CD14-positive monocyte (primary cell): Measurements from ENCODE around the gene ADRB1. TPM values are rescaled to one million over a fixed set of nuclear protein-coding genes. Genes with fewer than 3 reads are reported as not detected.

Experiments used
- DNase-seq, 3 donors: peaks; one replicate each; pipeline ENCODE4 v3.0.0-alpha.2; 2011 to 2022
- H2AFZ ChIP-seq: 2 replicates; pipeline ENCODE4 v1.6.0; 2012; ENCODE audit warnings: mild to moderate bottlenecking, low read depth, low read length, inconsistent platforms; ENCODE audit not compliant: insufficient read depth, poor library complexity, severe bottlenecking
- H3K27ac ChIP-seq, 2 donors: 1 replicate in 1 of 2; 2 replicates in 1 of 2; pipeline ENCODE4 v1.5.1; 2012 to 2013; ENCODE audit warnings: low read length in 2 of 2, control low read depth in 1 of 2, inconsistent platforms in 1 of 2, low read depth in 1 of 2, mild to moderate bottlenecking in 1 of 2
- H3K27me3 ChIP-seq, 2 donors: one replicate each; pipeline versions ENCODE4 v1.6.0 to v1.6.1; 2011 to 2013; ENCODE audit warnings: low read length in 2 of 2; ENCODE audit not compliant: control insufficient read depth in 2 of 2, insufficient read depth in 2 of 2
- H3K36me3 ChIP-seq, 2 donors: replicated peaks in 1 of 2; 1 replicate in 1 of 2; 2 replicates in 1 of 2; pipeline versions ENCODE4 v1.5.1 to v1.6.1; 2012 to 2013; ENCODE audit warnings: low read length in 2 of 2, control low read depth in 1 of 2, inconsistent platforms in 1 of 2, mild to moderate bottlenecking in 1 of 2; ENCODE audit not compliant: insufficient read depth in 2 of 2, control insufficient read depth in 1 of 2
- H3K4me1 ChIP-seq, 2 donors: 1 replicate in 1 of 2; 2 replicates in 1 of 2; pipeline versions ENCODE4 v1.5.1 to v1.6.1; 2012 to 2013; ENCODE audit warnings: low read length in 2 of 2, control low read depth in 1 of 2, inconsistent platforms in 1 of 2, mild to moderate bottlenecking in 1 of 2, moderate library complexity in 1 of 2; ENCODE audit not compliant: insufficient read depth in 2 of 2, control insufficient read depth in 1 of 2
- H3K4me2 ChIP-seq: replicated peaks from 2 replicates; pipeline ENCODE3; 2012; ENCODE audit warnings: low read length, moderate library complexity, mild to moderate bottlenecking; ENCODE audit not compliant: poor library complexity, severe bottlenecking; ENCODE audit errors: extremely low read depth
- H3K4me3 ChIP-seq, 3 experiments: fragments of 200-600 bp in 1 of 3; sonication (generic) in 1 of 3; replicated peaks in 1 of 3; 1 replicate in 2 of 3; 2 replicates in 1 of 3; pipeline ENCODE4 v1.5.1; 2011 to 2013; ENCODE audit warnings: low read length in 3 of 3, mild to moderate bottlenecking in 3 of 3, control low read depth in 2 of 3, low read depth in 2 of 3, inconsistent platforms in 1 of 3, moderate library complexity in 1 of 3
- H3K79me2 ChIP-seq: 2 replicates; pipeline ENCODE4 v1.6.0; 2012; ENCODE audit warnings: mild to moderate bottlenecking, control low read depth, inconsistent platforms, low read length, moderate library complexity; ENCODE audit not compliant: insufficient read depth
- H3K9ac ChIP-seq: 2 replicates; pipeline ENCODE4 v1.6.0; 2017; ENCODE audit warnings: low read length, mild to moderate bottlenecking; ENCODE audit not compliant: insufficient read depth, poor library complexity, severe bottlenecking
- H3K9me3 ChIP-seq, 2 donors: replicated peaks in 1 of 2; 1 replicate in 1 of 2; 2 replicates in 1 of 2; pipeline versions ENCODE4 v1.5.1 to v1.6.1; 2012 to 2013; ENCODE audit warnings: low read length in 2 of 2, control low read depth in 1 of 2; ENCODE audit not compliant: control insufficient read depth in 1 of 2, insufficient read depth in 1 of 2
- H4K20me1 ChIP-seq: 2 replicates; pipeline ENCODE4 v1.6.0; 2012; ENCODE audit warnings: mild to moderate bottlenecking, low read length, control low read depth, moderate library complexity; ENCODE audit not compliant: insufficient read depth
- H3K27ac Mint-ChIP-seq, 7 donors: one replicate each; pipeline ENCODE4 v1.8.0; 2020; ENCODE audit warnings: mild to moderate bottlenecking in 7 of 7, mixed read lengths in 7 of 7, moderate library complexity in 6 of 7, inconsistent platforms in 2 of 7
- H3K27me3 Mint-ChIP-seq, 3 donors: one replicate each; pipeline ENCODE4 v1.8.0; 2021 to 2022; ENCODE audit warnings: low read depth in 3 of 3, mild to moderate bottlenecking in 3 of 3, mixed read lengths in 3 of 3, moderate library complexity in 3 of 3, inconsistent platforms in 1 of 3
- H3K36me3 Mint-ChIP-seq, 2 donors: one replicate each; pipeline ENCODE4 v1.8.0; 2020; ENCODE audit warnings: mixed read lengths in 2 of 2, inconsistent platforms in 1 of 2, mild to moderate bottlenecking in 1 of 2
- H3K4me1 Mint-ChIP-seq: one replicate; pipeline ENCODE4 v1.8.0; 2020; ENCODE audit warnings: mild to moderate bottlenecking, mixed read lengths
- H3K4me3 Mint-ChIP-seq, 2 donors: one replicate each; pipeline ENCODE4 v1.8.0; 2020; ENCODE audit warnings: mild to moderate bottlenecking in 2 of 2, mixed read lengths in 2 of 2, moderate library complexity in 1 of 2
- H3K9me3 Mint-ChIP-seq, 7 donors: one replicate each; pipeline ENCODE4 v1.8.0; 2020 to 2022; ENCODE audit warnings: mixed read lengths in 7 of 7, mild to moderate bottlenecking in 6 of 7, moderate library complexity in 6 of 7, inconsistent platforms in 2 of 7
- WGBS: methylation state at CpG from one replicate; pipeline ENCODE4 v1.1.5; 2013; ENCODE audit warnings: missing lambda C conversion rate; ENCODE audit not compliant: insufficient coverage; 5-methylcytosine and 5-hydroxymethylcytosine counted together
- intact Hi-C, 2 donors: fragments of 100-400 bp; cut with micrococcal nuclease; formaldehyde crosslinking; loops; one replicate each; pipeline versions ENCODE4 v1.15.0 to v1.15.1; 2023
- polyA plus RNA-seq, 3 donors: library from polyadenylated mRNA; depleted of rRNA in 1 of 3; unstranded in 2 of 3; stranded (reverse) in 1 of 3; fragments of 300-500 nt in 2 of 3; fragments of >200 nt in 1 of 3; fragmentation: Illumina TruSeq in 2 of 3; gene quantifications; 1 replicate in 2 of 3; 2 replicates in 1 of 3; pipeline ENCODE4 v1.2.3, GENCODE V29; 2012 to 2021
- TF ChIP-seq, protein P1 (sequence below): fragments of 200-600 bp; IDR thresholded peaks from one replicate; pipeline ENCODE4 v1.8.0; 2022; ENCODE audit warnings: antibody characterized with exemption, mild to moderate bottlenecking

ADRB1 gene
- polyA plus RNA-seq, 3 donors, result 0.05 to 3.4 TPM; not detected in 1

DNA sequence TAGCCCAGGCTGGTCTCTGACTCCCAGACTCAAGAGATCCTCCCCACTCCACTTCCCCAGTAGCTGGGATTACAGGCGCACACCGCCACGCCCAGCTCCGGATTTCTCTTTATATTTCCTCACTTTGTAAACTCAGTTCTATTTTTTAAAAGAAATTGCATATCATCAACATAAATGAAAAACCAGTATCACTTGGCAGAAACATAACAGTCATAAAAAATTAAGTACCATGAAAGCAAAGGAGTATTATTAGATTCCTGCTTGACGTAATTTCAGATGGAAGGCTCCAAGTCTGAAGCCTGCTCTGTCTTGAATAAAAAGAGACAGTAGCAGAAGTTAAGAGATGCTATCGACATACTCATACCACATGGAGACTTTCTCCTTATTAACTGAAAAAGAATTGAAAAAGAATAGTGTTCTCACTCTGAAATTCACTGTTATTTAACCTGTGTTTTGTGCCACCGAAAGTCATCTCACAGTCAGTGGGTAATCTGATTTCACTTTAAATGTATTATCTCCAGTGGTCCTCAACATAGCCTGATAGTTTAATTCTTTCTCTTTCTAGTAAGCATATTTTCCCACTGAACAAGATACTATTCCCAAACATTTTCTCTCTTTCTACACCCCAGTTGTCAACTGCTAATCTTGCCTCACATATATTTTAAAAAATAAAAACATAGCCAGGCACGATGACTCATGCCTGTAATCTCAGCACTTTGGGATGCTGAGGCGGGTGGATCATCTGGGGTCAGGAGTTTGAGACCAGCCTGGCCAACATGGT is 40.3 kb upstream of the ADRB1 start:
- WGBS, result 95% methylated on average over 3 of the region's 9 CpGs
- no peaks in the 10 kb centered on the region for H3K9me3 ChIP-seq
- H3K27me3 Mint-ChIP-seq, result peaks cover 0 to 11% (median 3%) of the 10 kb centered on the region in 3 donors
- H3K4me3 ChIP-seq, result no peak overlapping the region
- no peak overlapping the region for H3K4me2 ChIP-seq
- H3K36me3 ChIP-seq, result no peaks in the 10 kb centered on the region
- H3K27ac ChIP-seq, result no peak overlapping the region
- peaks cover 0 to 2% (median 0%) of the 10 kb centered on the region in 7 donors for H3K9me3 Mint-ChIP-seq
- H2AFZ ChIP-seq, result no peak overlapping the region
- no peak overlapping the region for H3K9ac ChIP-seq
- intact Hi-C loops, result no loop called here
- no peak for DNase-seq
- no peaks in the 10 kb centered on the region for H3K79me2 ChIP-seq
- H3K4me3 Mint-ChIP-seq, result no peak overlapping the region
- H3K36me3 Mint-ChIP-seq, result no peaks in the 10 kb centered on the region
- H3K27me3 ChIP-seq, result no peaks in the 10 kb centered on the region
- no peak overlapping the region for H3K27ac Mint-ChIP-seq
- peaks cover 54% of the 10 kb centered on the region for H3K4me1 Mint-ChIP-seq
- TF ChIP-seq, protein P1, sequence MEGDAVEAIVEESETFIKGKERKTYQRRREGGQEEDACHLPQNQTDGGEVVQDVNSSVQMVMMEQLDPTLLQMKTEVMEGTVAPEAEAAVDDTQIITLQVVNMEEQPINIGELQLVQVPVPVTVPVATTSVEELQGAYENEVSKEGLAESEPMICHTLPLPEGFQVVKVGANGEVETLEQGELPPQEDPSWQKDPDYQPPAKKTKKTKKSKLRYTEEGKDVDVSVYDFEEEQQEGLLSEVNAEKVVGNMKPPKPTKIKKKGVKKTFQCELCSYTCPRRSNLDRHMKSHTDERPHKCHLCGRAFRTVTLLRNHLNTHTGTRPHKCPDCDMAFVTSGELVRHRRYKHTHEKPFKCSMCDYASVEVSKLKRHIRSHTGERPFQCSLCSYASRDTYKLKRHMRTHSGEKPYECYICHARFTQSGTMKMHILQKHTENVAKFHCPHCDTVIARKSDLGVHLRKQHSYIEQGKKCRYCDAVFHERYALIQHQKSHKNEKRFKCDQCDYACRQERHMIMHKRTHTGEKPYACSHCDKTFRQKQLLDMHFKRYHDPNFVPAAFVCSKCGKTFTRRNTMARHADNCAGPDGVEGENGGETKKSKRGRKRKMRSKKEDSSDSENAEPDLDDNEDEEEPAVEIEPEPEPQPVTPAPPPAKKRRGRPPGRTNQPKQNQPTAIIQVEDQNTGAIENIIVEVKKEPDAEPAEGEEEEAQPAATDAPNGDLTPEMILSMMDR, result no peak
- peaks cover 38 to 44% of the 10 kb centered on the region in 2 donors for H3K4me1 ChIP-seq
- no peaks in the 10 kb centered on the region for H4K20me1 ChIP-seq

DNA sequence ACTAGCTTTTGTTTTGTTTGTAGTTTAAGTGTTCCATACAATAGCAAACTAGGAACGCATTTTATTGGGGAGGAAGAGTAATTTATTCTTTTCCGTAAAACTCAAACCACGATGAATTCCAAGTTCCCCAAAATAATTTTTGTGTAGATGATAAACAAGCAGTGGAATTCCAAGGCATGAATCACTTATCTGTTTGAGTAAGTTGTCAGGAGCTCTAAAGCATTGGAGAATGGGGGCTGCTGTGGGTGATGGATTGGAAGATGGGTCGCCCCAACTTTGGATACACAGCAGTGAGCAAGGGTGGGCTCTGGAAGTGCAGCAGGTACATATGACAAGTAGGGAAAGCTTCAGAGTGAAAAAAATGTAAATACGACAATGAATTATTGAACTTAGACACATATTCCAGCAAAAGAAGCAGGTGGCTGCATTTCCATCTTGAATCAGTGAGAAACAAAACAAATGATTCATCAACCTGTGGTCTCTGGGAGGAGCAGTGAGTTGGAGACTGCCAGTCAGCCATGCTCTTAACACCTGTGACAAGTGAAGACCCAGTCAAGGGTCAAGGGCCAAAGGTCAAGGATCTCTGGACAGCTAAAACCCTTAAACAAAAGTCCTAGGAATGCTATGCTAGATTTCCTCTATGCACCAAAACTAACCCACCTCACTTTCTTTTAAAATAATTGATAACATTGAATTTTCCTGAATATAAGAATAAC is 34.2 kb upstream of the ADRB1 start:
- intact Hi-C loops, result no loop called here
- Histone ChIP-seq H3K27me3 (no peaks in the 10 kb centered on the region), H2AFZ (no peak overlapping the region), H3K27ac (no peak overlapping the region), H3K79me2 (no peaks in the 10 kb centered on the region), H4K20me1 (no peaks in the 10 kb centered on the region), H3K36me3 (no peaks in the 10 kb centered on the region), H3K4me1 (no peaks in the 10 kb centered on the region), H3K9me3 (no peaks in the 10 kb centered on the region), H3K4me3 (no peak overlapping the region), H3K9ac (no peak overlapping the region), H3K4me2 (no peak overlapping the region)
- no peaks in the 10 kb centered on the region for H3K36me3 Mint-ChIP-seq
- H3K27me3 Mint-ChIP-seq, result peaks cover 1 to 4% (median 1%) of the 10 kb centered on the region in 3 donors
- H3K4me3 Mint-ChIP-seq, result no peak overlapping the region
- no peak for DNase-seq
- peaks cover 7% of the 10 kb centered on the region for H3K4me1 Mint-ChIP-seq
- TF ChIP-seq, protein P1, result no peak
- no CpG with 5 or more reads among the region's 5 CpGs for WGBS
- H3K9me3 Mint-ChIP-seq, result peaks cover 0 to 2% (median 0%) of the 10 kb centered on the region in 7 donors
- H3K27ac Mint-ChIP-seq, result no peak overlapping the region
